ENCODE results near the gene PRRT3. TPM values are rescaled to one million over a fixed set of nuclear protein-coding genes. Genes with fewer than 3 reads are reported as not detected.
A peak's percentile ranks its signal among the peaks of the same experiment; 100 is the strongest.

The PRRT3 gene
- total and polyA plus RNA-seq, 9 of the 15 experiments (the other 6 are each of a cell fraction or from before 2014, with no cell fraction given): 0.06 to 1.9 (median 1.2) TPM

- 0 out of 4 replicates have a peak, but pooled peaks of 1 of the 2 experiments have one; percentile 54 for TF ChIP-seq MLX (CRISPR knock-in tag; conservative IDR thresholded peaks at IDR 0.05)
- TF ChIP-seq ZNF449 (CRISPR knock-in tag; IDR thresholded peaks at IDR 0.05): peak; percentile 42; the same call in 1 of the 2 replicates
- peak; percentile 100 for TF ChIP-seq NFE2 (IDR thresholded peaks at IDR 0.05; ENCODE audit: low read depth)
- no peak for TF ChIP-seq ZC3H4 (CRISPR knock-in tag; IDR thresholded peaks at IDR 0.05; ENCODE audit: borderline replicate concordance)
- TF ChIP-seq SRSF1 (IDR thresholded peaks at IDR 0.05; ENCODE audit: low read depth, low read length): no peak
- TF ChIP-seq MNT (conservative IDR thresholded peaks at IDR 0.05): peak; percentile 64 to 78
- TF ChIP-seq GTF3C2 (IDR thresholded peaks at IDR 0.05; ENCODE audit: borderline replicate concordance, extremely low read depth, insufficient read length): no peak
- TF ChIP-seq MAFG (tag; conservative IDR thresholded peaks at IDR 0.05): peak; percentile 99
- peak; percentile 93 for TF ChIP-seq NFRKB (IDR thresholded peaks at IDR 0.05; ENCODE audit: low read depth)
- TF ChIP-seq ZNF217 (CRISPR knock-in tag; IDR thresholded peaks at IDR 0.05): no peak
- TF ChIP-seq ZFX (CRISPR knock-in tag; IDR thresholded peaks at IDR 0.05): peak; percentile 76
- peak; percentile 95 for TF ChIP-seq SMARCC2 (IDR thresholded peaks at IDR 0.05; ENCODE audit: low read depth)
- peak; percentile 98 for TF ChIP-seq FOSL1 (tag; conservative IDR thresholded peaks at IDR 0.05)
- no peak for TF ChIP-seq ZNF518B (CRISPR knock-in tag; IDR thresholded peaks at IDR 0.05)
- no peak for TF ChIP-seq ZNF274 (IDR thresholded peaks at IDR 0.05; ENCODE audit: borderline replicate concordance, low read depth, low read length)
Measured at GRCh38 chr3:9976721-9977709, 24.8 kb upstream of the PRRT3 start (continued).

Measured in K562 (cell line).